Measurements from ENCODE around the gene RAPGEF3. TPM values are rescaled to one million over a fixed set of nuclear protein-coding genes. Genes with fewer than 3 reads are reported as not detected.

Gene RAPGEF3
- total and polyA plus RNA-seq, 2 of the 13 experiments (the other 11 are each of a cell fraction or from before 2014, with no cell fraction given), result 0.07 TPM

- TF ChIP-seq ZBTB40 (IDR thresholded peaks at IDR 0.05) (no peak), ZBTB40 (CRISPR knock-in tag; IDR thresholded peaks at IDR 0.05) (0 out of 2 replicates have a peak, but pooled peaks have one; percentile 32)
Observed at GRCh38 chr12:47736877-47737676, 21.6 kb downstream of the RAPGEF3 start (continued).

GRCh38 chr12:47736216-47736615 is 22.5 kb downstream of the RAPGEF3 start:
- no peak overlapping the region for H3K4me3 ChIP-seq (replicated peaks in 1 of 3; ENCODE audit: insufficient read depth in 1 of 3, low read depth in 2 of 3, low read length in 3 of 3)
- H3K4me1 ChIP-seq (ENCODE audit: insufficient read depth, low read length), result peaks cover 29% of the 10 kb centered on the region
- intact Hi-C loops (cut with micrococcal nuclease; ENCODE audit: unreplicated experiment), result no loop called here
- H4K20me1 ChIP-seq (ENCODE audit: insufficient read depth, low read length), result no peaks in the 10 kb centered on the region
- no peak overlapping the region for H3K4me2 ChIP-seq (ENCODE audit: low read depth, low read length)
- in situ Hi-C loops (cut with HindIII; ENCODE audit: extremely low pct_ligation_motif_present, low pct_unique_long_range_greater_than_20kb), result no loop called here
- no peak overlapping the region for H2AFZ ChIP-seq (ENCODE audit: low read length)
- POLR2A ChIA-PET, result interaction anchor here (1.4 kb wide), 1 partner anchor 30 kb away, joined by 6 read pairs; the partner anchor contains the start of gene RPAP3
- FAIRE-seq, result no peak
- H3K79me2 ChIP-seq (ENCODE audit: insufficient read depth, low read length), result no peaks in the 10 kb centered on the region
- no TSS peak for BruUV-seq (replicated peaks)
- no peaks in the 10 kb centered on the region for H3K9me3 ChIP-seq (ENCODE audit: low read length)
- no peak for ATAC-seq
- WGBS (ENCODE audit: low lambda C conversion rate), result 42% methylated on average over 2 of the region's 4 CpGs
- H3K36me3 ChIP-seq (replicated peaks in 1 of 2; ENCODE audit: control insufficient read depth in 1 of 2, insufficient read depth in 2 of 2, low read length in 2 of 2), result no peaks in the 10 kb centered on the region
- H3K27ac ChIP-seq (ENCODE audit: extremely low read length, insufficient read depth, low read length), result no peak overlapping the region
- CTCF ChIA-PET (ENCODE audit: low intra/inter-chr PET ratio, low total read pairs), result no interaction called here
- no peak for DNase-seq (ENCODE audit: low spot score)
- H3K9ac ChIP-seq (ENCODE audit: insufficient read depth, low read depth, low read length), result no peak overlapping the region
- peaks cover 12 to 35% of the 10 kb centered on the region in 2 experiments for H3K27me3 ChIP-seq (ENCODE audit: control insufficient read depth in 1 of 2, insufficient read depth in 2 of 2, low read length in 2 of 2)
- TF ChIP-seq ZNF275 (CRISPR knock-in tag; IDR thresholded peaks at IDR 0.05; ENCODE audit: borderline replicate concordance) (no peak), ZNF576 (CRISPR knock-in tag; IDR thresholded peaks at IDR 0.05) (no peak), ZBTB44 (CRISPR knock-in tag; IDR thresholded peaks at IDR 0.05) (no peak), DMAP1 (CRISPR knock-in tag; IDR thresholded peaks at IDR 0.05) (no peak), SAP130 (CRISPR knock-in tag; IDR thresholded peaks at IDR 0.05; ENCODE audit: low read depth) (no peak), MAFK (conservative IDR thresholded peaks at IDR 0.05 in 1 of 2, IDR thresholded peaks at IDR 0.05 in 1 of 2; ENCODE audit: low read length in 2 of 2) (no peak), SKI (IDR thresholded peaks at IDR 0.05; ENCODE audit: partially characterized antibody) (no peak)
